GM23338 (cell line): ENCODE measurements around the gene CFAP157. TPM values are rescaled to one million over a fixed set of nuclear protein-coding genes. Genes with fewer than 3 reads are reported as not detected.

Source experiments
- ATAC-seq: fragments of 200-7000 bp; cut with Tn5 transposase; 3 replicates; pipeline ENCODE4 v1.9.1; 2020
- DNase-seq: peaks from one replicate; pipeline ENCODE4 v3.0.0-alpha.2; 2015; ENCODE audit warnings: low spot score
- H2AFZ ChIP-seq: fragments of 200-600 bp; sonication (generic); 2 replicates; pipeline ENCODE4 v1.8.0; 2016; ENCODE audit warnings: antibody characterized with exemption, mild to moderate bottlenecking, moderate library complexity
- H3F3A ChIP-seq: fragments of 200-600 bp; sonication (generic); replicated peaks from 2 replicates; pipeline ENCODE4 v1.8.0; 2017; ENCODE audit warnings: antibody characterized with exemption, mixed run types, low read depth
- H3K27ac ChIP-seq: fragments of 200-600 bp; sonication (generic); 2 replicates; pipeline ENCODE4 v1.6.1; 2016; ENCODE audit warnings: low read depth
- H3K27me3 ChIP-seq: fragments of 200-600 bp; sonication (generic); 2 replicates; pipeline ENCODE4 v1.8.0; 2016; ENCODE audit warnings: mild to moderate bottlenecking, mixed run types, moderate library complexity; ENCODE audit not compliant: insufficient read depth
- H3K36me3 ChIP-seq: fragments of 200-600 bp; sonication (generic); 2 replicates; pipeline ENCODE4 v1.8.0; 2016; ENCODE audit warnings: mild to moderate bottlenecking; ENCODE audit not compliant: insufficient read depth
- H3K4me1 ChIP-seq: fragments of 200-600 bp; sonication (generic); 2 replicates; pipeline ENCODE4 v1.8.0; 2016; ENCODE audit warnings: mild to moderate bottlenecking, moderate library complexity; ENCODE audit not compliant: insufficient read depth
- H3K4me2 ChIP-seq: fragments of 200-600 bp; sonication (generic); 2 replicates; pipeline ENCODE4 v1.7.1; 2017; ENCODE audit warnings: mixed run types
- H3K4me3 ChIP-seq: fragments of 200-600 bp; sonication (generic); 2 replicates; pipeline ENCODE4 v1.6.1; 2016; ENCODE audit warnings: mixed run types
- H3K79me2 ChIP-seq: fragments of 200-600 bp; sonication (generic); replicated peaks from 2 replicates; pipeline ENCODE4 v1.8.0; 2017; ENCODE audit warnings: mild to moderate bottlenecking; ENCODE audit not compliant: insufficient read depth
- H3K9me2 ChIP-seq: fragments of 200-600 bp; sonication (generic); 2 replicates; pipeline ENCODE4 v1.8.0; 2017; ENCODE audit not compliant: insufficient read depth
- H4K20me1 ChIP-seq: fragments of 200-600 bp; sonication (generic); replicated peaks from 2 replicates; pipeline ENCODE4 v1.8.0; 2017; ENCODE audit warnings: mild to moderate bottlenecking; ENCODE audit not compliant: insufficient read depth
- H3K27ac Mint-ChIP-seq: 2 replicates; pipeline ENCODE4 v1.8.0; 2020; ENCODE audit warnings: inconsistent platforms, mild to moderate bottlenecking, moderate library complexity, mixed read lengths
- H3K27me3 Mint-ChIP-seq: 3 replicates; pipeline ENCODE4 v1.8.0; 2022; ENCODE audit warnings: low read depth, mild to moderate bottlenecking, moderate library complexity, mixed read lengths, inconsistent platforms; ENCODE audit not compliant: insufficient read depth, poor library complexity
- H3K36me3 Mint-ChIP-seq: 3 replicates; pipeline ENCODE4 v1.8.0; 2021; ENCODE audit warnings: low read depth, mild to moderate bottlenecking, inconsistent platforms, moderate library complexity, mixed read lengths
- H3K4me1 Mint-ChIP-seq: 3 replicates; pipeline ENCODE4 v1.8.0; 2020; ENCODE audit warnings: mild to moderate bottlenecking, inconsistent platforms, mixed read lengths
- H3K4me3 Mint-ChIP-seq: 3 replicates; pipeline ENCODE4 v1.8.0; 2021; ENCODE audit warnings: moderate library complexity, mild to moderate bottlenecking, inconsistent platforms, mixed read lengths
- H3K9me3 Mint-ChIP-seq: 3 replicates; pipeline ENCODE4 v1.8.0; 2020; ENCODE audit warnings: moderate library complexity, mild to moderate bottlenecking, inconsistent platforms, mixed read lengths
- CREB1 ChIP-seq: fragments of 250-450 bp; sonication (Bioruptor Pico); IDR thresholded peaks from 2 replicates; pipeline ENCODE4 v1.5.0; 2020; ENCODE audit warnings: low read depth, mild to moderate bottlenecking, moderate library complexity
- EZH2 ChIP-seq: fragments of 200-600 bp; sonication (generic); IDR thresholded peaks from one replicate; pipeline ENCODE4 v1.8.0; 2017; ENCODE audit warnings: antibody characterized with exemption, mild to moderate bottlenecking, low read depth; ENCODE audit not compliant: unreplicated experiment
- EZH2phosphoT487 ChIP-seq: fragments of 200-600 bp; sonication (generic); IDR thresholded peaks from one replicate; pipeline ENCODE4 v1.8.1; 2018; ENCODE audit warnings: antibody characterized with exemption; ENCODE audit not compliant: unreplicated experiment
- JUNB ChIP-seq: IDR thresholded peaks from one replicate; pipeline ENCODE4 v1.6.1; 2016; ENCODE audit warnings: antibody characterized with exemption; ENCODE audit not compliant: unreplicated experiment
- NANOG ChIP-seq: IDR thresholded peaks from 2 replicates; pipeline ENCODE4 v1.6.1; 2016; ENCODE audit warnings: antibody characterized with exemption, borderline replicate concordance
- POLR2AphosphoS5 ChIP-seq: IDR thresholded peaks from 2 replicates; pipeline ENCODE4 v1.6.1; 2016; ENCODE audit warnings: antibody characterized with exemption, low read depth
- STAT1 ChIP-seq: IDR thresholded peaks from one replicate; pipeline ENCODE4 v1.6.1; 2016; ENCODE audit warnings: antibody characterized with exemption; ENCODE audit not compliant: unreplicated experiment
- ZNF114 ChIP-seq: fragments of 250-450 bp; sonication (Bioruptor Pico); IDR thresholded peaks from 2 replicates; pipeline ENCODE4 v1.5.0; 2020; ENCODE audit warnings: mild to moderate bottlenecking, moderate library complexity
- ZNF331 ChIP-seq: fragments of 250-450 bp; sonication (Bioruptor Pico); IDR thresholded peaks from 2 replicates; pipeline ENCODE4 v1.5.0; 2020; ENCODE audit warnings: low read depth, mild to moderate bottlenecking, moderate library complexity
- polyA plus RNA-seq: library from polyadenylated mRNA; unstranded; fragments of >200 nt; fragmentation: Nextera tagmentation; extraction: Ambion mirVana; gene quantifications from 2 replicates; pipeline ENCODE4 v1.2.1, GENCODE V29; 2016
- total RNA-seq: library from RNA; depleted of rRNA; stranded (reverse); fragments of >200 nt; shearing (Covaris generic); gene quantifications from 2 replicates; pipeline ENCODE4 v1.2.3, GENCODE V29; 2014
- TF ChIP-seq, protein P1 (sequence below): IDR thresholded peaks from 2 replicates; pipeline ENCODE4 v1.6.1; 2016; ENCODE audit warnings: antibody characterized with exemption
- TF ChIP-seq, protein P2 (sequence below): IDR thresholded peaks from one replicate; pipeline ENCODE4 v1.6.1; 2018; ENCODE audit warnings: antibody characterized with exemption; ENCODE audit not compliant: unreplicated experiment
- TF ChIP-seq, protein P3 (sequence below): fragments of 250-450 bp; sonication (Bioruptor Pico); IDR thresholded peaks from 2 replicates; pipeline ENCODE4 v1.5.0; 2020; ENCODE audit warnings: mild to moderate bottlenecking, moderate library complexity
- TF ChIP-seq, protein P4 (sequence below), 2 experiments: fragments of 200-600 bp in 1 of 2; sonication (generic) in 1 of 2; conservative IDR thresholded peaks; 2 replicates each; pipeline versions ENCODE4 v1.5.1 to v1.6.1; 2016 to 2017; ENCODE audit warnings: antibody characterized with exemption in 2 of 2, low read depth in 2 of 2, mild to moderate bottlenecking in 2 of 2, moderate library complexity in 1 of 2

The CFAP157 gene
- total and polyA plus RNA-seq, 2 experiments from 2014 or later, result 0.17 to 0.55 TPM

DNA sequence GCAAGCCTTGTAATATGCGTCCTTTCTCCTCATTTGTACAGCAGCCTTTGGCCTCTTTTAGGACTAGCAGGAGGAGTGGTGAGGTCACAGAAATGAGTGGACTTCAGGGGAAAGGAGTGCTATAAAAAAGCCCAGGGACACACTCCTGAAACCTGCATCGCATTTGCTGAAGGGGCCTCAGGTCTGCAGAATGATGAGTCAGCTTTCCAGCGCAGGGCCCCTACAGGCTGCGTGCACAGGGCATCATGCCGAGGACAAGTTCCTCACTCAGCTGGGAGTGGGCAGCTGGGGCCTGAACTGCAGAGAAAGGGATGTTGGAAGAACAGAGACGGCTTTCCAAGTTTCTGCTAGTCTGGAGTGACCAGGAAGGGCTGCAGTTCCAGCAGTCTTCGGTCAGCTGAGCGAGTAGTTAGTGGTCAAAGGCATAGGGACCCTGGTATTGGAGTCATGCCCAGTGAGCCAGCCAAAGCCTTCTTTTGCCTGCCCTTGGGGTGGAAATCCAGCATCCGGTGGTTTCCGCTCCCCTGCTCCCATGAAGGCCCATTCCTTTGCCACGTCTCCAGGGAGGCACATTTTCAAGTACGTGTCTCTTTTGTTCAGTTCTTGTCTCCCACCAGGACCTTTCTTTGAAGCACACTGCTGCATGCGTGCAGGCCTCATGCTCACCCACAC, 17.3 kb upstream of the CFAP157 start:
- ATAC-seq, result no peak
- DNase-seq, result no peak
- Mint-ChIP-seq H3K27ac (no peak overlapping the region), H3K36me3 (peaks cover 28% of the 10 kb centered on the region), H3K4me3 (no peak overlapping the region), H3K9me3 (no peaks in the 10 kb centered on the region), H3K4me1 (no peaks in the 10 kb centered on the region), H3K27me3 (peaks cover 7% of the 10 kb centered on the region)
- Histone ChIP-seq H3F3A (no peaks in the 10 kb centered on the region), H3K9me2 (peaks cover 3% of the 10 kb centered on the region; the same call in 1 of the 2 replicates), H3K27me3 (no peaks in the 10 kb centered on the region), H3K79me2 (no peaks in the 10 kb centered on the region), H3K4me1 (no peaks in the 10 kb centered on the region), H4K20me1 (0 out of 2 replicates have a peak, but pooled peaks cover 3% of the 10 kb centered on the region), H2AFZ (no peak overlapping the region), H3K4me3 (no peak overlapping the region), H3K27ac (no peak overlapping the region), H3K36me3 (no peaks in the 10 kb centered on the region), H3K4me2 (no peak overlapping the region)
- TF ChIP-seq, protein P1, sequence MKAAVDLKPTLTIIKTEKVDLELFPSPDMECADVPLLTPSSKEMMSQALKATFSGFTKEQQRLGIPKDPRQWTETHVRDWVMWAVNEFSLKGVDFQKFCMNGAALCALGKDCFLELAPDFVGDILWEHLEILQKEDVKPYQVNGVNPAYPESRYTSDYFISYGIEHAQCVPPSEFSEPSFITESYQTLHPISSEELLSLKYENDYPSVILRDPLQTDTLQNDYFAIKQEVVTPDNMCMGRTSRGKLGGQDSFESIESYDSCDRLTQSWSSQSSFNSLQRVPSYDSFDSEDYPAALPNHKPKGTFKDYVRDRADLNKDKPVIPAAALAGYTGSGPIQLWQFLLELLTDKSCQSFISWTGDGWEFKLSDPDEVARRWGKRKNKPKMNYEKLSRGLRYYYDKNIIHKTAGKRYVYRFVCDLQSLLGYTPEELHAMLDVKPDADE, result no peak
- no peak for TF ChIP-seq EZH2
- TF ChIP-seq, protein P2, sequence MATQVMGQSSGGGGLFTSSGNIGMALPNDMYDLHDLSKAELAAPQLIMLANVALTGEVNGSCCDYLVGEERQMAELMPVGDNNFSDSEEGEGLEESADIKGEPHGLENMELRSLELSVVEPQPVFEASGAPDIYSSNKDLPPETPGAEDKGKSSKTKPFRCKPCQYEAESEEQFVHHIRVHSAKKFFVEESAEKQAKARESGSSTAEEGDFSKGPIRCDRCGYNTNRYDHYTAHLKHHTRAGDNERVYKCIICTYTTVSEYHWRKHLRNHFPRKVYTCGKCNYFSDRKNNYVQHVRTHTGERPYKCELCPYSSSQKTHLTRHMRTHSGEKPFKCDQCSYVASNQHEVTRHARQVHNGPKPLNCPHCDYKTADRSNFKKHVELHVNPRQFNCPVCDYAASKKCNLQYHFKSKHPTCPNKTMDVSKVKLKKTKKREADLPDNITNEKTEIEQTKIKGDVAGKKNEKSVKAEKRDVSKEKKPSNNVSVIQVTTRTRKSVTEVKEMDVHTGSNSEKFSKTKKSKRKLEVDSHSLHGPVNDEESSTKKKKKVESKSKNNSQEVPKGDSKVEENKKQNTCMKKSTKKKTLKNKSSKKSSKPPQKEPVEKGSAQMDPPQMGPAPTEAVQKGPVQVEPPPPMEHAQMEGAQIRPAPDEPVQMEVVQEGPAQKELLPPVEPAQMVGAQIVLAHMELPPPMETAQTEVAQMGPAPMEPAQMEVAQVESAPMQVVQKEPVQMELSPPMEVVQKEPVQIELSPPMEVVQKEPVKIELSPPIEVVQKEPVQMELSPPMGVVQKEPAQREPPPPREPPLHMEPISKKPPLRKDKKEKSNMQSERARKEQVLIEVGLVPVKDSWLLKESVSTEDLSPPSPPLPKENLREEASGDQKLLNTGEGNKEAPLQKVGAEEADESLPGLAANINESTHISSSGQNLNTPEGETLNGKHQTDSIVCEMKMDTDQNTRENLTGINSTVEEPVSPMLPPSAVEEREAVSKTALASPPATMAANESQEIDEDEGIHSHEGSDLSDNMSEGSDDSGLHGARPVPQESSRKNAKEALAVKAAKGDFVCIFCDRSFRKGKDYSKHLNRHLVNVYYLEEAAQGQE, result no peak
- TF ChIP-seq, protein P3, sequence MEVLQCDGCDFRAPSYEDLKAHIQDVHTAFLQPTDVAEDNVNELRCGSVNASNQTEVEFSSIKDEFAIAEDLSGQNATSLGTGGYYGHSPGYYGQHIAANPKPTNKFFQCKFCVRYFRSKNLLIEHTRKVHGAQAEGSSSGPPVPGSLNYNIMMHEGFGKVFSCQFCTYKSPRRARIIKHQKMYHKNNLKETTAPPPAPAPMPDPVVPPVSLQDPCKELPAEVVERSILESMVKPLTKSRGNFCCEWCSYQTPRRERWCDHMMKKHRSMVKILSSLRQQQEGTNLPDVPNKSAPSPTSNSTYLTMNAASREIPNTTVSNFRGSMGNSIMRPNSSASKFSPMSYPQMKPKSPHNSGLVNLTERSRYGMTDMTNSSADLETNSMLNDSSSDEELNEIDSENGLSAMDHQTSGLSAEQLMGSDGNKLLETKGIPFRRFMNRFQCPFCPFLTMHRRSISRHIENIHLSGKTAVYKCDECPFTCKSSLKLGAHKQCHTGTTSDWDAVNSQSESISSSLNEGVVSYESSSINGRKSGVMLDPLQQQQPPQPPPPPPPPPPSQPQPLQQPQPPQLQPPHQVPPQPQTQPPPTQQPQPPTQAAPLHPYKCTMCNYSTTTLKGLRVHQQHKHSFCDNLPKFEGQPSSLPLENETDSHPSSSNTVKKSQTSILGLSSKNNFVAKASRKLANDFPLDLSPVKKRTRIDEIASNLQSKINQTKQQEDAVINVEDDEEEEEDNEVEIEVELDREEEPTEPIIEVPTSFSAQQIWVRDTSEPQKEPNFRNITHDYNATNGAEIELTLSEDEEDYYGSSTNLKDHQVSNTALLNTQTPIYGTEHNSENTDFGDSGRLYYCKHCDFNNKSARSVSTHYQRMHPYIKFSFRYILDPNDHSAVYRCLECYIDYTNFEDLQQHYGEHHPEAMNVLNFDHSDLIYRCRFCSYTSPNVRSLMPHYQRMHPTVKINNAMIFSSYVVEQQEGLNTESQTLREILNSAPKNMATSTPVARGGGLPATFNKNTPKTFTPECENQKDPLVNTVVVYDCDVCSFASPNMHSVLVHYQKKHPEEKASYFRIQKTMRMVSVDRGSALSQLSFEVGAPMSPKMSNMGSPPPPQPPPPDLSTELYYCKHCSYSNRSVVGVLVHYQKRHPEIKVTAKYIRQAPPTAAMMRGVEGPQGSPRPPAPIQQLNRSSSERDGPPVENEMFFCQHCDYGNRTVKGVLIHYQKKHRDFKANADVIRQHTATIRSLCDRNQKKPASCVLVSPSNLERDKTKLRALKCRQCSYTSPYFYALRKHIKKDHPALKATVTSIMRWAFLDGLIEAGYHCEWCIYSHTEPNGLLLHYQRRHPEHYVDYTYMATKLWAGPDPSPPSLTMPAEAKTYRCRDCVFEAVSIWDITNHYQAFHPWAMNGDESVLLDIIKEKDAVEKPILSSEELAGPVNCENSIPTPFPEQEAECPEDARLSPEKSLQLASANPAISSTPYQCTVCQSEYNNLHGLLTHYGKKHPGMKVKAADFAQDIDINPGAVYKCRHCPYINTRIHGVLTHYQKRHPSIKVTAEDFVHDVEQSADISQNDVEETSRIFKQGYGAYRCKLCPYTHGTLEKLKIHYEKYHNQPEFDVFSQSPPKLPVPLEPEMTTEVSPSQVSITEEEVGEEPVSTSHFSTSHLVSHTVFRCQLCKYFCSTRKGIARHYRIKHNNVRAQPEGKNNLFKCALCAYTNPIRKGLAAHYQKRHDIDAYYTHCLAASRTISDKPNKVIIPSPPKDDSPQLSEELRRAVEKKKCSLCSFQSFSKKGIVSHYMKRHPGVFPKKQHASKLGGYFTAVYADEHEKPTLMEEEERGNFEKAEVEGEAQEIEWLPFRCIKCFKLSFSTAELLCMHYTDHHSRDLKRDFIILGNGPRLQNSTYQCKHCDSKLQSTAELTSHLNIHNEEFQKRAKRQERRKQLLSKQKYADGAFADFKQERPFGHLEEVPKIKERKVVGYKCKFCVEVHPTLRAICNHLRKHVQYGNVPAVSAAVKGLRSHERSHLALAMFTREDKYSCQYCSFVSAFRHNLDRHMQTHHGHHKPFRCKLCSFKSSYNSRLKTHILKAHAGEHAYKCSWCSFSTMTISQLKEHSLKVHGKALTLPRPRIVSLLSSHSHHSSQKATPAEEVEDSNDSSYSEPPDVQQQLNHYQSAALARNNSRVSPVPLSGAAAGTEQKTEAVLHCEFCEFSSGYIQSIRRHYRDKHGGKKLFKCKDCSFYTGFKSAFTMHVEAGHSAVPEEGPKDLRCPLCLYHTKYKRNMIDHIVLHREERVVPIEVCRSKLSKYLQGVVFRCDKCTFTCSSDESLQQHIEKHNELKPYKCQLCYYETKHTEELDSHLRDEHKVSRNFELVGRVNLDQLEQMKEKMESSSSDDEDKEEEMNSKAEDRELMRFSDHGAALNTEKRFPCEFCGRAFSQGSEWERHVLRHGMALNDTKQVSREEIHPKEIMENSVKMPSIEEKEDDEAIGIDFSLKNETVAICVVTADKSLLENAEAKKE (CRISPR knock-in tag), result no peak
- no peak for TF ChIP-seq POLR2AphosphoS5
- no peak for TF ChIP-seq EZH2phosphoT487
- TF ChIP-seq, protein P4, sequence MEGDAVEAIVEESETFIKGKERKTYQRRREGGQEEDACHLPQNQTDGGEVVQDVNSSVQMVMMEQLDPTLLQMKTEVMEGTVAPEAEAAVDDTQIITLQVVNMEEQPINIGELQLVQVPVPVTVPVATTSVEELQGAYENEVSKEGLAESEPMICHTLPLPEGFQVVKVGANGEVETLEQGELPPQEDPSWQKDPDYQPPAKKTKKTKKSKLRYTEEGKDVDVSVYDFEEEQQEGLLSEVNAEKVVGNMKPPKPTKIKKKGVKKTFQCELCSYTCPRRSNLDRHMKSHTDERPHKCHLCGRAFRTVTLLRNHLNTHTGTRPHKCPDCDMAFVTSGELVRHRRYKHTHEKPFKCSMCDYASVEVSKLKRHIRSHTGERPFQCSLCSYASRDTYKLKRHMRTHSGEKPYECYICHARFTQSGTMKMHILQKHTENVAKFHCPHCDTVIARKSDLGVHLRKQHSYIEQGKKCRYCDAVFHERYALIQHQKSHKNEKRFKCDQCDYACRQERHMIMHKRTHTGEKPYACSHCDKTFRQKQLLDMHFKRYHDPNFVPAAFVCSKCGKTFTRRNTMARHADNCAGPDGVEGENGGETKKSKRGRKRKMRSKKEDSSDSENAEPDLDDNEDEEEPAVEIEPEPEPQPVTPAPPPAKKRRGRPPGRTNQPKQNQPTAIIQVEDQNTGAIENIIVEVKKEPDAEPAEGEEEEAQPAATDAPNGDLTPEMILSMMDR (conservative IDR thresholded peaks at IDR 0.05; ENCODE audit: low read depth in 2 of 2), result no peak
- no peak for TF ChIP-seq STAT1
- no peak for TF ChIP-seq CREB1 (CRISPR knock-in tag)
- no peak for TF ChIP-seq ZNF331 (CRISPR knock-in tag)
- no peak for TF ChIP-seq NANOG
- TF ChIP-seq JUNB, result no peak
- no peak for TF ChIP-seq ZNF114 (CRISPR knock-in tag)
